IMR-90 (cell line): Measurements from ENCODE around the gene RASGRP1. TPM values are rescaled to one million over a fixed set of nuclear protein-coding genes. Genes with fewer than 3 reads are reported as not detected.

Experiments
- ATAC-seq: fragments of 200-7000 bp; cut with Tn5 transposase; 2 replicates; pipeline ENCODE4 v1.9.1; 2020; ENCODE audit warnings: low read depth, mild to moderate bottlenecking, moderate library complexity
- BruUV-seq: library from RNA; stranded (reverse); fragments of 400-500 nt; replicated peaks from 2 replicates; lab custom pipeline; 2021; lab: Mats Ljungman, UMichigan
- CTCF ChIA-PET: fragments of 300-600 bp; formaldehyde crosslinking; extraction: SDS; loops from one replicate; lab custom pipeline; 2021; ENCODE audit warnings: antibody characterized with exemption; lab: Yijun Ruan, JAX
- POLR2A ChIA-PET: fragments of 300-600 bp; sonication (Branson Sonifier 250); formaldehyde crosslinking; loops from one replicate; lab custom pipeline; 2022; ENCODE audit warnings: antibody characterized with exemption; ENCODE audit not compliant: unreplicated experiment; lab: Charles Lee
- DNase-seq: peaks from one replicate; pipeline ENCODE4 v3.0.0; 2013
- H2AFZ ChIP-seq: replicated peaks from 2 replicates; pipeline ENCODE3; 2013; ENCODE audit warnings: low read length, mild to moderate bottlenecking; ENCODE audit not compliant: poor library complexity
- H2AK5ac ChIP-seq: 2 replicates; pipeline ENCODE4 v1.6.1; 2013; ENCODE audit warnings: low read depth, low read length, inconsistent platforms
- H2AK9ac ChIP-seq: replicated peaks from 2 replicates; pipeline ENCODE3; 2013; ENCODE audit warnings: mild to moderate bottlenecking, low read depth, low read length, moderate library complexity; ENCODE audit not compliant: poor library complexity
- H2BK120ac ChIP-seq: 2 replicates; pipeline ENCODE4 v1.6.1; 2013; ENCODE audit warnings: low read depth, low read length, inconsistent platforms
- H2BK15ac ChIP-seq: 3 replicates; pipeline ENCODE4 v1.6.1; 2013; ENCODE audit warnings: low read depth, low read length, inconsistent platforms
- H2BK20ac ChIP-seq: 2 replicates; pipeline ENCODE4 v1.6.1; 2013; ENCODE audit warnings: low read depth, mild to moderate bottlenecking, inconsistent platforms, low read length, moderate library complexity
- H2BK5ac ChIP-seq: 2 replicates; pipeline ENCODE4 v1.6.1; 2013; ENCODE audit warnings: mild to moderate bottlenecking, low read depth, low read length, inconsistent platforms; ENCODE audit not compliant: poor library complexity, severe bottlenecking
- H3K14ac ChIP-seq: replicated peaks from 2 replicates; pipeline ENCODE4 v1.6.1; 2013; ENCODE audit warnings: low read depth, low read length, inconsistent platforms
- H3K18ac ChIP-seq: 2 replicates; pipeline ENCODE4 v1.6.1; 2013; ENCODE audit warnings: low read depth, low read length, control low read depth
- H3K23ac ChIP-seq: 2 replicates; pipeline ENCODE4 v1.6.1; 2013; ENCODE audit warnings: low read depth, low read length, inconsistent platforms
- H3K27ac ChIP-seq: 2 replicates; pipeline ENCODE4 v1.5.1; 2013; ENCODE audit warnings: mild to moderate bottlenecking, control low read depth, low read length; ENCODE audit not compliant: insufficient read depth
- H3K27me3 ChIP-seq: 2 replicates; pipeline ENCODE4 v1.6.1; 2013; ENCODE audit warnings: low read length; ENCODE audit not compliant: control insufficient read depth, insufficient read depth
- H3K36me3 ChIP-seq: 2 replicates; pipeline ENCODE4 v1.6.1; 2013; ENCODE audit warnings: low read length, mixed read lengths; ENCODE audit not compliant: control insufficient read depth, insufficient read depth
- H3K4ac ChIP-seq: 2 replicates; pipeline ENCODE4 v1.6.1; 2013; ENCODE audit warnings: low read depth, low read length, inconsistent platforms
- H3K4me1 ChIP-seq: 2 replicates; pipeline ENCODE4 v1.6.1; 2013; ENCODE audit warnings: low read length, mixed read lengths; ENCODE audit not compliant: control insufficient read depth, insufficient read depth
- H3K4me2 ChIP-seq: 2 replicates; pipeline ENCODE4 v1.6.1; 2013; ENCODE audit warnings: low read depth, mild to moderate bottlenecking, control low read depth, low read length, moderate library complexity
- H3K4me3 ChIP-seq: 2 replicates; pipeline ENCODE4 v1.5.1; 2013; ENCODE audit warnings: low read depth, mild to moderate bottlenecking, control low read depth, low read length, moderate library complexity; ENCODE audit not compliant: insufficient read depth
- H3K56ac ChIP-seq: 2 replicates; pipeline ENCODE4 v1.6.1; 2013; ENCODE audit warnings: low read length, inconsistent platforms; ENCODE audit not compliant: insufficient read depth; ENCODE audit errors: extremely low read depth
- H3K79me1 ChIP-seq, 2 experiments: 2 replicates each; pipeline ENCODE4 v1.6.1; 2013; ENCODE audit warnings: low read length in 2 of 2, inconsistent platforms in 1 of 2, low read depth in 1 of 2
- H3K9ac ChIP-seq: 2 replicates; pipeline ENCODE4 v1.6.1; 2013; ENCODE audit warnings: low read depth, low read length, control low read depth
- H3K9me1 ChIP-seq: 2 replicates; pipeline ENCODE4 v1.6.1; 2013; ENCODE audit warnings: low read length, inconsistent platforms; ENCODE audit not compliant: insufficient read depth
- H3K9me3 ChIP-seq: 2 replicates; pipeline ENCODE4 v1.6.1; 2013; ENCODE audit warnings: low read length; ENCODE audit not compliant: control insufficient read depth, insufficient read depth
- H4K20me1 ChIP-seq: 2 replicates; pipeline ENCODE4 v1.6.1; 2013; ENCODE audit warnings: low read length, inconsistent platforms; ENCODE audit not compliant: insufficient read depth
- H4K5ac ChIP-seq: 2 replicates; pipeline ENCODE4 v1.6.1; 2013; ENCODE audit warnings: mild to moderate bottlenecking, low read depth, low read length, control low read depth
- H4K8ac ChIP-seq, 2 experiments: 2 replicates each; pipeline ENCODE4 v1.6.1; 2013; ENCODE audit warnings: low read depth in 2 of 2, low read length in 2 of 2, control low read depth in 1 of 2, inconsistent platforms in 1 of 2
- H4K91ac ChIP-seq: 2 replicates; pipeline ENCODE4 v1.6.1; 2013; ENCODE audit warnings: low read depth, low read length, inconsistent platforms; ENCODE audit not compliant: insufficient read depth
- BHLHE40 ChIP-seq: fragments of 150-350 bp; IDR thresholded peaks from 2 replicates; pipeline ENCODE4 v1.6.1; 2016; ENCODE audit warnings: mild to moderate bottlenecking, low read depth, low read length
- CEBPB ChIP-seq: IDR thresholded peaks from 2 replicates; pipeline ENCODE4 v1.6.1; 2012; ENCODE audit warnings: low read depth, low read length, improper control_type of control experiment
- CHD1 ChIP-seq: IDR thresholded peaks from 2 replicates; pipeline ENCODE4 v1.6.1; 2012; ENCODE audit warnings: low read depth, low read length, improper control_type of control experiment
- ELK1 ChIP-seq: fragments of 150-350 bp; IDR thresholded peaks from 2 replicates; pipeline ENCODE4 v1.6.1; 2016; ENCODE audit warnings: low read depth, mild to moderate bottlenecking, low read length, moderate library complexity, borderline replicate concordance
- FOS ChIP-seq: fragments of 150-350 bp; IDR thresholded peaks from 2 replicates; pipeline ENCODE4 v1.6.1; 2016; ENCODE audit warnings: low read depth, low read length
- MAFK ChIP-seq: IDR thresholded peaks from 2 replicates; pipeline ENCODE4 v1.6.1; 2012; ENCODE audit warnings: low read depth, low read length, improper control_type of control experiment
- MAZ ChIP-seq: IDR thresholded peaks from 2 replicates; pipeline ENCODE4 v1.6.1; 2012; ENCODE audit warnings: low read depth, mild to moderate bottlenecking, low read length, improper control_type of control experiment, moderate library complexity, borderline replicate concordance
- MXI1 ChIP-seq: IDR thresholded peaks from 2 replicates; pipeline ENCODE4 v1.6.1; 2012; ENCODE audit warnings: low read depth, mild to moderate bottlenecking, low read length, moderate library complexity, borderline replicate concordance
- NFE2L2 ChIP-seq: fragments of 150-350 bp; IDR thresholded peaks from 2 replicates; pipeline ENCODE4 v1.6.1; 2016; ENCODE audit warnings: low read depth, mild to moderate bottlenecking, low read length
- POLR2A ChIP-seq: IDR thresholded peaks from 2 replicates; pipeline ENCODE4 v1.6.1; 2012; ENCODE audit warnings: mild to moderate bottlenecking, low read depth, low read length
- RAD21 ChIP-seq: IDR thresholded peaks from 2 replicates; pipeline ENCODE4 v1.6.1; 2012; ENCODE audit warnings: low read length, improper control_type of control experiment
- RCOR1 ChIP-seq: IDR thresholded peaks from 2 replicates; pipeline ENCODE4 v1.6.1; 2012; ENCODE audit warnings: mild to moderate bottlenecking, low read length, improper control_type of control experiment; ENCODE audit not compliant: insufficient replicate concordance
- RFX5 ChIP-seq: IDR thresholded peaks from 2 replicates; pipeline ENCODE4 v1.8.0; 2012; ENCODE audit warnings: low read depth, mild to moderate bottlenecking, low read length, moderate library complexity
- SMC3 ChIP-seq: fragments of 150-350 bp; IDR thresholded peaks from 2 replicates; pipeline ENCODE4 v1.6.1; 2016; ENCODE audit warnings: low read depth, mild to moderate bottlenecking, antibody characterized with exemption, low read length, moderate library complexity
- WGBS, 2 experiments: methylation state at CpG; one replicate each; pipeline versions ENCODE4 v1.1.5 to v1.1.7; 2013; ENCODE audit warnings: missing lambda C conversion rate in 2 of 2; ENCODE audit not compliant: insufficient read length in 1 of 2; ENCODE audit errors: extremely low coverage in 2 of 2; 5-methylcytosine and 5-hydroxymethylcytosine counted together
- dilution Hi-C: fragments of 300-500 bp; cut with HindIII; formaldehyde crosslinking; loops from one replicate; pipeline ENCODE4 v1.14.3; 2018; ENCODE audit warnings: low sequenced_read_pairs; ENCODE audit not compliant: unreplicated experiment
- in situ Hi-C: fragments of 300-500 bp; cut with MboI; formaldehyde crosslinking; loops from 3 replicates; pipeline ENCODE4 v1.14.3; 2019; ENCODE audit warnings: low sequenced_read_pairs, inconsistent platforms, mixed read lengths
- intact Hi-C: fragments of 100-400 bp; cut with micrococcal nuclease; formaldehyde crosslinking; loops from 2 replicates; pipeline ENCODE4 v1.10.0; 2022
- polyA plus RNA-seq, 3 experiments: library from polyadenylated mRNA; depleted of rRNA; stranded (reverse); fragments of >200 nt; gene quantifications; 2 replicates each; pipeline ENCODE4 v1.2.3, GENCODE V29; 2012; ENCODE audit warnings: low replicate concordance in 1 of 3
- total RNA-seq: library from RNA; depleted of rRNA; stranded (reverse); fragments of >200 nt; gene quantifications from 2 replicates; pipeline ENCODE4 v1.2.3, GENCODE V29; 2012
- TF ChIP-seq, protein P1 (sequence below): fragments of 150-350 bp; IDR thresholded peaks from 2 replicates; pipeline ENCODE4 v1.6.1; 2017; ENCODE audit warnings: mild to moderate bottlenecking, antibody characterized with exemption, low read length, low read depth
- TF ChIP-seq, protein P2 (sequence below): conservative IDR thresholded peaks from 2 replicates; pipeline ENCODE4 v1.5.1; 2012; ENCODE audit warnings: mild to moderate bottlenecking, low read depth, low read length, improper control_type of control experiment

The RASGRP1 gene
- total and polyA plus RNA-seq, 2 of the 4 experiments (the other 2 are of a cell fraction): 1.4 to 3.2 TPM

DNA sequence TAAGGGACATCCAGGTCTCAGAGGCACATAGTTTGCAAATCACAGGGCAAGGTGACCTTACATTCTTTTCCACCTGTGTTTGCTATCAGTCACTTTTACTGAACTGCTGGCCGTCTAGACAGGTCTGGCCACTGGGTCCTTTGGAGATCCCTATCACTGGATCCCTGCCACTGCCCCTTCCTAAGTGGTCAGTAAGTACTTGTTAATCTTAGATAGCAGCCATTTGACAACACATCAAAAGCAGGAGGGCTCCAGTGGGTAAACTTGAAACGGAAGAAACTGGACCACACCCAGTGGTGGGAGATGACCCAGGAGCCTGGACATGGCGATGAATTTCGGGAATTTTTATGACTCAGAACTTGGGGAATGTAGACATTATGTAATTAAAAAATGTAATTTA lies 28.9 kb upstream of the RASGRP1 start:
- intact Hi-C loops (no loop called here), dilution Hi-C loops (no loop called here), in situ Hi-C loops (no loop called here)
- Histone ChIP-seq H3K14ac (no peak overlapping the region), H3K27me3 (peaks cover 37% of the 10 kb centered on the region), H3K79me1 (no peaks in the 10 kb centered on the region), H4K20me1 (no peaks in the 10 kb centered on the region), H4K5ac (no peak overlapping the region), H3K56ac (no peak overlapping the region), H2BK5ac (no peak overlapping the region), H3K4ac (no peak overlapping the region), H3K4me2 (no peak overlapping the region), H3K9ac (no peak overlapping the region), H2BK120ac (no peak overlapping the region), H2BK15ac (no peak overlapping the region), H4K91ac (no peak overlapping the region), H2AK5ac (no peak overlapping the region), H4K8ac (no peak overlapping the region), H3K9me3 (peaks cover 2% of the 10 kb centered on the region; the same call in 1 of the 2 replicates), H3K4me1 (no peaks in the 10 kb centered on the region), H3K9me1 (no peaks in the 10 kb centered on the region), H2BK20ac (no peak overlapping the region), H3K27ac (no peak overlapping the region), H2AFZ (no peak overlapping the region), H2AK9ac (no peak overlapping the region), H3K36me3 (no peaks in the 10 kb centered on the region), H3K23ac (no peak overlapping the region), H3K4me3 (no peak overlapping the region), H3K18ac (no peak overlapping the region)
- ATAC-seq (no peak), DNase-seq (no peak)
- no TSS peak for BruUV-seq
- ChIA-PET POLR2A (no interaction called here), CTCF (no interaction called here)
- no CpG with 5 or more reads among the region's 4 CpGs for WGBS, 2 experiments
- TF ChIP-seq MAFK: no peak
- TF ChIP-seq RFX5: no peak
- no peak for TF ChIP-seq RCOR1
- no peak for TF ChIP-seq POLR2A
- TF ChIP-seq CEBPB: no peak
- no peak for TF ChIP-seq RAD21
- TF ChIP-seq SMC3: no peak
- TF ChIP-seq, protein P1, sequence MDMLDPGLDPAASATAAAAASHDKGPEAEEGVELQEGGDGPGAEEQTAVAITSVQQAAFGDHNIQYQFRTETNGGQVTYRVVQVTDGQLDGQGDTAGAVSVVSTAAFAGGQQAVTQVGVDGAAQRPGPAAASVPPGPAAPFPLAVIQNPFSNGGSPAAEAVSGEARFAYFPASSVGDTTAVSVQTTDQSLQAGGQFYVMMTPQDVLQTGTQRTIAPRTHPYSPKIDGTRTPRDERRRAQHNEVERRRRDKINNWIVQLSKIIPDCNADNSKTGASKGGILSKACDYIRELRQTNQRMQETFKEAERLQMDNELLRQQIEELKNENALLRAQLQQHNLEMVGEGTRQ: no peak
- no peak for TF ChIP-seq MXI1
- no peak for TF ChIP-seq BHLHE40
- TF ChIP-seq ELK1: no peak
- TF ChIP-seq NFE2L2: no peak
- TF ChIP-seq, protein P2, sequence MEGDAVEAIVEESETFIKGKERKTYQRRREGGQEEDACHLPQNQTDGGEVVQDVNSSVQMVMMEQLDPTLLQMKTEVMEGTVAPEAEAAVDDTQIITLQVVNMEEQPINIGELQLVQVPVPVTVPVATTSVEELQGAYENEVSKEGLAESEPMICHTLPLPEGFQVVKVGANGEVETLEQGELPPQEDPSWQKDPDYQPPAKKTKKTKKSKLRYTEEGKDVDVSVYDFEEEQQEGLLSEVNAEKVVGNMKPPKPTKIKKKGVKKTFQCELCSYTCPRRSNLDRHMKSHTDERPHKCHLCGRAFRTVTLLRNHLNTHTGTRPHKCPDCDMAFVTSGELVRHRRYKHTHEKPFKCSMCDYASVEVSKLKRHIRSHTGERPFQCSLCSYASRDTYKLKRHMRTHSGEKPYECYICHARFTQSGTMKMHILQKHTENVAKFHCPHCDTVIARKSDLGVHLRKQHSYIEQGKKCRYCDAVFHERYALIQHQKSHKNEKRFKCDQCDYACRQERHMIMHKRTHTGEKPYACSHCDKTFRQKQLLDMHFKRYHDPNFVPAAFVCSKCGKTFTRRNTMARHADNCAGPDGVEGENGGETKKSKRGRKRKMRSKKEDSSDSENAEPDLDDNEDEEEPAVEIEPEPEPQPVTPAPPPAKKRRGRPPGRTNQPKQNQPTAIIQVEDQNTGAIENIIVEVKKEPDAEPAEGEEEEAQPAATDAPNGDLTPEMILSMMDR: no peak
- no peak for TF ChIP-seq CHD1
- TF ChIP-seq FOS: no peak
- TF ChIP-seq MAZ: no peak
